WTC11 (cell line): ENCODE measurements around the gene RPL36AL.

Experiments used
- CREB1 ChIP-seq: sonication (generic); formaldehyde crosslinking; IDR thresholded peaks from 2 replicates; pipeline ENCODE4 v1.8.0; 2023; ENCODE audit warnings: mild to moderate bottlenecking, missing genetic modification reagents
- EMX1 ChIP-seq: fragments of 250-450 bp; sonication (Bioruptor Pico); IDR thresholded peaks from 2 replicates; pipeline ENCODE4 v1.8.0; 2021; ENCODE audit warnings: mild to moderate bottlenecking
- SMAD3 ChIP-seq: sonication (generic); formaldehyde crosslinking; IDR thresholded peaks from 2 replicates; pipeline ENCODE4 v1.8.0; 2022; ENCODE audit warnings: missing genetic modification reagents, mild to moderate bottlenecking, borderline replicate concordance
- ZNF423 ChIP-seq: fragments of 250-450 bp; sonication (Bioruptor Pico); IDR thresholded peaks from 2 replicates; pipeline ENCODE4 v2.1.2; 2022; ENCODE audit warnings: mild to moderate bottlenecking, moderate library complexity
- TF ChIP-seq, protein P1 (sequence below): fragments of 200-600 bp; IDR thresholded peaks from 2 replicates; pipeline ENCODE4 v1.8.0; 2022; ENCODE audit warnings: antibody characterized with exemption
- TF ChIP-seq, protein P2 (sequence below): sonication (generic); formaldehyde crosslinking; IDR thresholded peaks from 2 replicates; pipeline ENCODE4 v1.8.1; 2023; ENCODE audit warnings: mild to moderate bottlenecking, missing genetic modification reagents, moderate library complexity
- TF ChIP-seq, protein P3 (sequence below): sonication (generic); formaldehyde crosslinking; IDR thresholded peaks from 2 replicates; pipeline ENCODE4 v1.8.0; 2023; ENCODE audit warnings: mild to moderate bottlenecking, missing genetic modification reagents
- TF ChIP-seq, protein P4 (sequence below): sonication (generic); formaldehyde crosslinking; IDR thresholded peaks from 2 replicates; pipeline ENCODE4 v1.8.1; 2023; ENCODE audit warnings: mild to moderate bottlenecking, missing genetic modification reagents, moderate library complexity
- TF ChIP-seq, protein P5 (sequence below): sonication (generic); formaldehyde crosslinking; IDR thresholded peaks from 2 replicates; pipeline ENCODE4 v1.8.1; 2023; ENCODE audit warnings: mild to moderate bottlenecking, missing genetic modification reagents, borderline replicate concordance

DNA sequence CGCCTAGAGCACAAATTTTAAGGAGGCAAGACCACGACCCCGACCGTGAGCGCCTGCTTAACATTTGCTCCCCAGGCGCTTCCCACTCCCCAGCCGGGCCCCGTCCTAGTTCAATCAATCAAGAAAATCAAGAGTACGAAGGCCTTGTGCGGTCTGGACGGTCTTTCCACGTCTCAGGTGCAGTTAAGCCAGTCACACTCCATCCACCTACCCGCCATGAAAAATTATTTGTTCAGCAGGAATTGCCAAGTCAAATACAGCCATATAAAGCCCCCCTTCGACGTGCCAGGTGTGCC is 22.3 kb downstream of the RPL36AL start:
- TF ChIP-seq EMX1 (CRISPR knock-in tag) = no peak
- TF ChIP-seq, protein P1, sequence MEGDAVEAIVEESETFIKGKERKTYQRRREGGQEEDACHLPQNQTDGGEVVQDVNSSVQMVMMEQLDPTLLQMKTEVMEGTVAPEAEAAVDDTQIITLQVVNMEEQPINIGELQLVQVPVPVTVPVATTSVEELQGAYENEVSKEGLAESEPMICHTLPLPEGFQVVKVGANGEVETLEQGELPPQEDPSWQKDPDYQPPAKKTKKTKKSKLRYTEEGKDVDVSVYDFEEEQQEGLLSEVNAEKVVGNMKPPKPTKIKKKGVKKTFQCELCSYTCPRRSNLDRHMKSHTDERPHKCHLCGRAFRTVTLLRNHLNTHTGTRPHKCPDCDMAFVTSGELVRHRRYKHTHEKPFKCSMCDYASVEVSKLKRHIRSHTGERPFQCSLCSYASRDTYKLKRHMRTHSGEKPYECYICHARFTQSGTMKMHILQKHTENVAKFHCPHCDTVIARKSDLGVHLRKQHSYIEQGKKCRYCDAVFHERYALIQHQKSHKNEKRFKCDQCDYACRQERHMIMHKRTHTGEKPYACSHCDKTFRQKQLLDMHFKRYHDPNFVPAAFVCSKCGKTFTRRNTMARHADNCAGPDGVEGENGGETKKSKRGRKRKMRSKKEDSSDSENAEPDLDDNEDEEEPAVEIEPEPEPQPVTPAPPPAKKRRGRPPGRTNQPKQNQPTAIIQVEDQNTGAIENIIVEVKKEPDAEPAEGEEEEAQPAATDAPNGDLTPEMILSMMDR = no peak
- TF ChIP-seq, protein P2, sequence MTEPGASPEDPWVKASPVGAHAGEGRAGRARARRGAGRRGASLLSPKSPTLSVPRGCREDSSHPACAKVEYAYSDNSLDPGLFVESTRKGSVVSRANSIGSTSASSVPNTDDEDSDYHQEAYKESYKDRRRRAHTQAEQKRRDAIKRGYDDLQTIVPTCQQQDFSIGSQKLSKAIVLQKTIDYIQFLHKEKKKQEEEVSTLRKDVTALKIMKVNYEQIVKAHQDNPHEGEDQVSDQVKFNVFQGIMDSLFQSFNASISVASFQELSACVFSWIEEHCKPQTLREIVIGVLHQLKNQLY (CRISPR knock-in tag) = no peak
- TF ChIP-seq CREB1 (CRISPR knock-in tag) = no peak
- no peak for TF ChIP-seq SMAD3 (CRISPR knock-in tag)
- TF ChIP-seq, protein P3, sequence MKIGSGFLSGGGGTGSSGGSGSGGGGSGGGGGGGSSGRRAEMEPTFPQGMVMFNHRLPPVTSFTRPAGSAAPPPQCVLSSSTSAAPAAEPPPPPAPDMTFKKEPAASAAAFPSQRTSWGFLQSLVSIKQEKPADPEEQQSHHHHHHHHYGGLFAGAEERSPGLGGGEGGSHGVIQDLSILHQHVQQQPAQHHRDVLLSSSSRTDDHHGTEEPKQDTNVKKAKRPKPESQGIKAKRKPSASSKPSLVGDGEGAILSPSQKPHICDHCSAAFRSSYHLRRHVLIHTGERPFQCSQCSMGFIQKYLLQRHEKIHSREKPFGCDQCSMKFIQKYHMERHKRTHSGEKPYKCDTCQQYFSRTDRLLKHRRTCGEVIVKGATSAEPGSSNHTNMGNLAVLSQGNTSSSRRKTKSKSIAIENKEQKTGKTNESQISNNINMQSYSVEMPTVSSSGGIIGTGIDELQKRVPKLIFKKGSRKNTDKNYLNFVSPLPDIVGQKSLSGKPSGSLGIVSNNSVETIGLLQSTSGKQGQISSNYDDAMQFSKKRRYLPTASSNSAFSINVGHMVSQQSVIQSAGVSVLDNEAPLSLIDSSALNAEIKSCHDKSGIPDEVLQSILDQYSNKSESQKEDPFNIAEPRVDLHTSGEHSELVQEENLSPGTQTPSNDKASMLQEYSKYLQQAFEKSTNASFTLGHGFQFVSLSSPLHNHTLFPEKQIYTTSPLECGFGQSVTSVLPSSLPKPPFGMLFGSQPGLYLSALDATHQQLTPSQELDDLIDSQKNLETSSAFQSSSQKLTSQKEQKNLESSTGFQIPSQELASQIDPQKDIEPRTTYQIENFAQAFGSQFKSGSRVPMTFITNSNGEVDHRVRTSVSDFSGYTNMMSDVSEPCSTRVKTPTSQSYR (CRISPR knock-in tag) = no peak
- TF ChIP-seq ZNF423 (CRISPR knock-in tag) = no peak
- TF ChIP-seq, protein P4, sequence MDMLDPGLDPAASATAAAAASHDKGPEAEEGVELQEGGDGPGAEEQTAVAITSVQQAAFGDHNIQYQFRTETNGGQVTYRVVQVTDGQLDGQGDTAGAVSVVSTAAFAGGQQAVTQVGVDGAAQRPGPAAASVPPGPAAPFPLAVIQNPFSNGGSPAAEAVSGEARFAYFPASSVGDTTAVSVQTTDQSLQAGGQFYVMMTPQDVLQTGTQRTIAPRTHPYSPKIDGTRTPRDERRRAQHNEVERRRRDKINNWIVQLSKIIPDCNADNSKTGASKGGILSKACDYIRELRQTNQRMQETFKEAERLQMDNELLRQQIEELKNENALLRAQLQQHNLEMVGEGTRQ (CRISPR knock-in tag) = no peak
- TF ChIP-seq, protein P5, sequence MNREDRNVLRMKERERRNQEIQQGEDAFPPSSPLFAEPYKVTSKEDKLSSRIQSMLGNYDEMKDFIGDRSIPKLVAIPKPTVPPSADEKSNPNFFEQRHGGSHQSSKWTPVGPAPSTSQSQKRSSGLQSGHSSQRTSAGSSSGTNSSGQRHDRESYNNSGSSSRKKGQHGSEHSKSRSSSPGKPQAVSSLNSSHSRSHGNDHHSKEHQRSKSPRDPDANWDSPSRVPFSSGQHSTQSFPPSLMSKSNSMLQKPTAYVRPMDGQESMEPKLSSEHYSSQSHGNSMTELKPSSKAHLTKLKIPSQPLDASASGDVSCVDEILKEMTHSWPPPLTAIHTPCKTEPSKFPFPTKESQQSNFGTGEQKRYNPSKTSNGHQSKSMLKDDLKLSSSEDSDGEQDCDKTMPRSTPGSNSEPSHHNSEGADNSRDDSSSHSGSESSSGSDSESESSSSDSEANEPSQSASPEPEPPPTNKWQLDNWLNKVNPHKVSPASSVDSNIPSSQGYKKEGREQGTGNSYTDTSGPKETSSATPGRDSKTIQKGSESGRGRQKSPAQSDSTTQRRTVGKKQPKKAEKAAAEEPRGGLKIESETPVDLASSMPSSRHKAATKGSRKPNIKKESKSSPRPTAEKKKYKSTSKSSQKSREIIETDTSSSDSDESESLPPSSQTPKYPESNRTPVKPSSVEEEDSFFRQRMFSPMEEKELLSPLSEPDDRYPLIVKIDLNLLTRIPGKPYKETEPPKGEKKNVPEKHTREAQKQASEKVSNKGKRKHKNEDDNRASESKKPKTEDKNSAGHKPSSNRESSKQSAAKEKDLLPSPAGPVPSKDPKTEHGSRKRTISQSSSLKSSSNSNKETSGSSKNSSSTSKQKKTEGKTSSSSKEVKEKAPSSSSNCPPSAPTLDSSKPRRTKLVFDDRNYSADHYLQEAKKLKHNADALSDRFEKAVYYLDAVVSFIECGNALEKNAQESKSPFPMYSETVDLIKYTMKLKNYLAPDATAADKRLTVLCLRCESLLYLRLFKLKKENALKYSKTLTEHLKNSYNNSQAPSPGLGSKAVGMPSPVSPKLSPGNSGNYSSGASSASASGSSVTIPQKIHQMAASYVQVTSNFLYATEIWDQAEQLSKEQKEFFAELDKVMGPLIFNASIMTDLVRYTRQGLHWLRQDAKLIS = no peak
